K562 (cell line): Measurements from ENCODE around the gene LMX1B. TPM values are rescaled to one million over a fixed set of nuclear protein-coding genes. Genes with fewer than 3 reads are reported as not detected.

Experiments used
- ATAC-seq: fragments of 200-7000 bp; cut with Tn5 transposase; 3 replicates; pipeline ENCODE4 v1.9.1; 2020; ENCODE audit warnings: moderate library complexity
- BruUV-seq: library from RNA; stranded (reverse); fragments of 400-500 nt; replicated peaks from 2 replicates; lab custom pipeline; 2021; lab: Mats Ljungman, UMichigan
- CTCF ChIA-PET: fragments of 300-600 bp; formaldehyde crosslinking; extraction: SDS; loops from one replicate; lab custom pipeline; 2021; ENCODE audit warnings: low intra/inter-chr PET ratio; lab: Yijun Ruan, JAX
- POLR2A ChIA-PET: fragments of 300-600, 350-650 bp; sonication (Branson Sonifier 250); formaldehyde crosslinking; extraction: SDS; loops from one replicate; lab custom pipeline; 2021; ENCODE audit warnings: antibody characterized with exemption, inconsistent platforms; lab: Yijun Ruan, JAX
- DNase-seq, 4 experiments: peaks; one replicate each; pipeline versions ENCODE4 v3.0.0 to v3.0.0-alpha.2; 2011 to 2018; ENCODE audit warnings: low spot score in 3 of 4, mixed read lengths in 3 of 4; ENCODE audit errors: extremely low read depth in 1 of 4
- FAIRE-seq: peaks from 2 replicates; lab custom pipeline; 2011; peaks lifted over from hg19 to GRCh38; lab: Jason Lieb, UNC
- H2AFZ ChIP-seq: 2 replicates; pipeline ENCODE4 v1.6.0; 2011; ENCODE audit warnings: low read depth, low read length, control low read depth, inconsistent platforms
- H3K27ac ChIP-seq: fragments of 200-600 bp; 3 replicates; pipeline ENCODE4 v1.8.0; 2011; ENCODE audit warnings: low read depth, mild to moderate bottlenecking, control low read depth, inconsistent platforms, low read length, moderate library complexity, mixed read lengths; ENCODE audit errors: extremely low read depth
- H3K27me3 ChIP-seq, 2 experiments: fragments of 300-600 bp in 1 of 2; 2 replicates in 1 of 2; 3 replicates in 1 of 2; pipeline versions ENCODE4 v1.6.0 to v1.8.0; 2011; ENCODE audit warnings: inconsistent platforms in 2 of 2, low read length in 2 of 2, mild to moderate bottlenecking in 1 of 2, mixed read lengths in 1 of 2, moderate library complexity in 1 of 2; ENCODE audit not compliant: control insufficient read depth in 2 of 2, insufficient read depth in 2 of 2
- H3K36me3 ChIP-seq: fragments of 300-600 bp; 3 replicates; pipeline ENCODE4 v1.8.0; 2011; ENCODE audit warnings: mild to moderate bottlenecking, low read length, inconsistent platforms; ENCODE audit not compliant: control insufficient read depth, insufficient read depth
- H3K4me1 ChIP-seq, 2 experiments: fragments of 200-600 bp in 1 of 2; replicated peaks in 1 of 2; 2 replicates in 1 of 2; 3 replicates in 1 of 2; pipeline versions ENCODE4 v1.5.1 to v1.8.0; 2011; ENCODE audit warnings: inconsistent platforms in 2 of 2, low read length in 2 of 2, mild to moderate bottlenecking in 1 of 2, mixed read lengths in 1 of 2, moderate library complexity in 1 of 2; ENCODE audit not compliant: control insufficient read depth in 2 of 2, insufficient read depth in 2 of 2
- H3K4me2 ChIP-seq: 2 replicates; pipeline ENCODE4 v1.6.1; 2011; ENCODE audit warnings: low read length, control low read depth, inconsistent platforms, mixed read lengths; ENCODE audit not compliant: insufficient read depth
- H3K4me3 ChIP-seq: fragments of 200-600 bp; sonication (generic), shearing (Covaris generic); 2 replicates; pipeline ENCODE4 v1.5.1; 2016; ENCODE audit warnings: control low read depth, inconsistent platforms
- H3K79me2 ChIP-seq: fragments of 200-600 bp; 3 replicates; pipeline ENCODE4 v1.8.0; 2011; ENCODE audit warnings: low read length, inconsistent platforms; ENCODE audit not compliant: control insufficient read depth, insufficient read depth
- H3K9ac ChIP-seq, 2 experiments: 2 replicates each; pipeline versions ENCODE4 v1.6.0 to v1.6.1; 2011; ENCODE audit warnings: low read depth in 2 of 2, low read length in 2 of 2, control low read depth in 1 of 2, inconsistent platforms in 1 of 2, mild to moderate bottlenecking in 1 of 2, mixed read lengths in 1 of 2; ENCODE audit not compliant: insufficient read depth in 1 of 2
- H3K9me1 ChIP-seq: one replicate; pipeline ENCODE4 v1.6.0; 2011; ENCODE audit warnings: inconsistent platforms, mild to moderate bottlenecking, low read length, moderate library complexity; ENCODE audit not compliant: control insufficient read depth, insufficient read depth
- H3K9me3 ChIP-seq: replicated peaks from 2 replicates; pipeline ENCODE4 v1.5.1; 2011; ENCODE audit warnings: low read depth, low read length, inconsistent platforms; ENCODE audit not compliant: control insufficient read depth, insufficient read depth
- H4K20me1 ChIP-seq: replicated peaks from 2 replicates; pipeline ENCODE4 v1.6.1; 2011; ENCODE audit warnings: low read length, inconsistent platforms, mixed read lengths; ENCODE audit not compliant: control insufficient read depth, insufficient read depth
- ATF1 ChIP-seq, 2 experiments: fragments of 450-650 bp in 1 of 2; IDR thresholded peaks; 2 replicates each; pipeline ENCODE4 v1.6.1; 2016; ENCODE audit warnings: missing compliant biosample characterization in 1 of 2, missing genetic modification characterization in 1 of 2
- CBX8 ChIP-seq: fragments of 200-600 bp; sonication (generic); IDR thresholded peaks from 2 replicates; pipeline ENCODE4 v1.6.1; 2012; ENCODE audit warnings: borderline replicate concordance, mixed run types, low read depth, mild to moderate bottlenecking, moderate library complexity, mixed read lengths, low read length, control low read depth, inconsistent platforms; ENCODE audit not compliant: poor library complexity, severe bottlenecking; ENCODE audit errors: extremely low read depth
- DMBX1 ChIP-seq: fragments of 250-450 bp; sonication (Bioruptor Pico); IDR thresholded peaks from 2 replicates; pipeline ENCODE4 v1.8.0; 2022; ENCODE audit warnings: inconsistent platforms, mild to moderate bottlenecking, moderate library complexity, borderline replicate concordance
- EP400 ChIP-seq: fragments of 450-650 bp; IDR thresholded peaks from 2 replicates; pipeline ENCODE4 v1.6.1; 2017; ENCODE audit warnings: antibody characterized with exemption, mild to moderate bottlenecking, moderate library complexity
- KDM4B ChIP-seq, 2 experiments: fragments of 450-650 bp in 1 of 2; sonication (generic) in 1 of 2; IDR thresholded peaks; 2 replicates each; pipeline ENCODE4 v1.6.1; 2016 to 2017; ENCODE audit warnings: borderline replicate concordance in 2 of 2, antibody characterized with exemption in 1 of 2, low read depth in 1 of 2, mild to moderate bottlenecking in 1 of 2
- MCM5 ChIP-seq: fragments of 450-650 bp; IDR thresholded peaks from 2 replicates; pipeline ENCODE4 v1.6.1; 2016; ENCODE audit warnings: low read depth
- NEUROD1 ChIP-seq: fragments of 150-350 bp; IDR thresholded peaks from 2 replicates; pipeline ENCODE4 v1.6.1; 2014; ENCODE audit warnings: borderline replicate concordance, low read length, low read depth; ENCODE audit not compliant: partially characterized antibody
- XRCC4 ChIP-seq: IDR thresholded peaks from one replicate; pipeline ENCODE4 v1.6.1; 2011; ENCODE audit not compliant: insufficient read depth, insufficient read length; ENCODE audit errors: extremely low read depth
- WGBS: fragments of 100-300 bp; shearing (Covaris generic); methylation state at CpG from one replicate; pipeline ENCODE4 v1.1.6; 2016; ENCODE audit warnings: low coverage, mixed read lengths; ENCODE audit not compliant: insufficient coverage; ENCODE audit errors: missing lambda C conversion rate; 5-methylcytosine and 5-hydroxymethylcytosine counted together
- in situ Hi-C: fragments of 300-500 bp; cut with MboI; formaldehyde crosslinking; loops from 4 replicates; pipeline ENCODE4 v1.15.0; 2018; ENCODE audit warnings: inconsistent platforms, mixed read lengths
- intact Hi-C: fragments of 100-400 bp; cut with micrococcal nuclease; formaldehyde crosslinking; loops from 2 replicates; pipeline ENCODE4 v1.14.2; 2022
- polyA plus RNA-seq, 8 experiments: library from polyadenylated mRNA; depleted of rRNA in 4 of 8; stranded (reverse) in 5 of 8; unstranded in 3 of 8; fragments of >200 nt; fragmentation: Nextera tagmentation in 2 of 8; fragmentation: Illumina TruSeq in 1 of 8; extraction: Ambion mirVana in 2 of 8; extraction: Trizol in 1 of 8; gene quantifications; 2 replicates each; pipeline versions ENCODE4 v1.2.1 to v1.2.3, GENCODE V29; 2011 to 2014; ENCODE audit warnings: inconsistent platforms in 1 of 8, missing spikeins in 1 of 8
- total RNA-seq, 7 experiments: library from RNA; depleted of rRNA in 6 of 7; stranded (reverse); fragments of >200 nt in 6 of 7; fragmentation: Illumina TruSeq in 2 of 7; extraction: Trizol in 2 of 7; gene quantifications; 2 replicates each; pipeline versions ENCODE4 v1.2.1 to v1.2.3, GENCODE V29; 2011 to 2021; ENCODE audit warnings: low replicate concordance in 1 of 7
- TF ChIP-seq, protein P1 (sequence below): sonication (generic); formaldehyde crosslinking; IDR thresholded peaks from 2 replicates; pipeline ENCODE4 v1.9.0; 2022; ENCODE audit warnings: mild to moderate bottlenecking, missing genetic modification reagents
- TF ChIP-seq, protein P2 (sequence below), 2 experiments: fragments of 450-650 bp; conservative IDR thresholded peaks; 2 replicates each; pipeline ENCODE4 v1.6.1; 2017; ENCODE audit warnings: mild to moderate bottlenecking in 2 of 2, moderate library complexity in 2 of 2
- TF ChIP-seq, protein P3 (sequence below): fragments of 250-450 bp; sonication (Bioruptor Pico); IDR thresholded peaks from 2 replicates; pipeline ENCODE4 v1.5.0; 2021; ENCODE audit warnings: mild to moderate bottlenecking, borderline replicate concordance

LMX1B gene
- total and polyA plus RNA-seq, 9 of the 15 experiments (the other 6 are each of a cell fraction or from before 2014, with no cell fraction given): not detected

DNA sequence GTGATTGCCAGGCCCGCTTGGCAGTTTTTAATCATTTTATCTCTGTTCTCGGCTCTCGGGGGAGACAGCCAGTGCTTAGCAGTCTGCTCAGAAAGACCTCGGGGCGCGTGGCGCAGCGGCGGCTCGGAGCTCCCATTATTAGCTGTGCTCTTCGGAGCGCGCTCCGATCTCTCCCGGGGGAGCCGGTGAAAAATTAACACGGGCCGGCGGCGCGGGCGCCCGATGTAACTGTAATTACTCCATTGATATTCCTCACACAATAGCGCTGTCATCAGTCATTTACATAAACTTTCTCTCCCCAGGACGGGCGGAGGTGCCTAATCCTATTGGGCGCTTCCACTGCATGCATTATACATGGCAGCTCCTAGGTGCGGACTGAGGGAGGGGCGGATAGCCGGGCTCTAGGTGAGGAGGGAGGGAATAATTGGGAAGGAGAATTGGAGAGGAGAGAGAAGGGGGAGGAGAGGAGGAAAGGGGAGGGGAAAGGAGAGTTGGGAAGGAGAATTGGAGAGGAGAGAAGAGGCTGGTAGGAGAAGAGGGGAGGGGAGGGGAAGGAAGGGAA is 24.9 kb downstream of the LMX1B start:
- H3K27me3 ChIP-seq: peaks cover 2 to 75% of the 10 kb centered on the region in 2 experiments; a peak in 3 of 5 replicates
- ChIA-PET CTCF (no interaction called here), POLR2A (interaction anchor here (0.6 kb wide), 2 partner anchors 22 to 42 kb away, joined by 3 read pairs; no protein-coding TSS in a partner anchor)
- H3K9me1 ChIP-seq: no peaks in the 10 kb centered on the region
- no peak overlapping the region for H3K9ac ChIP-seq
- H3K4me2 ChIP-seq: no peak overlapping the region
- no peaks in the 10 kb centered on the region for H3K36me3 ChIP-seq
- no peaks in the 10 kb centered on the region for H3K79me2 ChIP-seq
- peaks cover 29% of the 10 kb centered on the region for H4K20me1 ChIP-seq
- WGBS: 11% methylated on average over 28 of the region's 30 CpGs
- H2AFZ ChIP-seq: no peak overlapping the region
- in situ Hi-C loops (no loop called here), intact Hi-C loops (no loop called here)
- no peak for DNase-seq
- no peaks in the 10 kb centered on the region for H3K9me3 ChIP-seq
- no TSS peak for BruUV-seq
- no peak overlapping the region for H3K4me3 ChIP-seq
- H3K27ac ChIP-seq: no peak overlapping the region
- no peak for FAIRE-seq
- ATAC-seq: no peak
- peaks cover 0 to 3% of the 10 kb centered on the region in 2 experiments; a peak in 1 of 5 replicates for H3K4me1 ChIP-seq
- TF ChIP-seq XRCC4: no peak
- no peak for TF ChIP-seq ATF1 (CRISPR knock-in tag; IDR thresholded peaks at IDR 0.05)
- no peak for TF ChIP-seq ATF1 (tag; IDR thresholded peaks at IDR 0.05)
- TF ChIP-seq, protein P1, sequence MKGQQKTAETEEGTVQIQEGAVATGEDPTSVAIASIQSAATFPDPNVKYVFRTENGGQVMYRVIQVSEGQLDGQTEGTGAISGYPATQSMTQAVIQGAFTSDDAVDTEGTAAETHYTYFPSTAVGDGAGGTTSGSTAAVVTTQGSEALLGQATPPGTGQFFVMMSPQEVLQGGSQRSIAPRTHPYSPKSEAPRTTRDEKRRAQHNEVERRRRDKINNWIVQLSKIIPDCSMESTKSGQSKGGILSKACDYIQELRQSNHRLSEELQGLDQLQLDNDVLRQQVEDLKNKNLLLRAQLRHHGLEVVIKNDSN (CRISPR knock-in tag): no peak
- no peak for TF ChIP-seq CBX8
- TF ChIP-seq DMBX1 (CRISPR knock-in tag): no peak
- TF ChIP-seq, protein P2, sequence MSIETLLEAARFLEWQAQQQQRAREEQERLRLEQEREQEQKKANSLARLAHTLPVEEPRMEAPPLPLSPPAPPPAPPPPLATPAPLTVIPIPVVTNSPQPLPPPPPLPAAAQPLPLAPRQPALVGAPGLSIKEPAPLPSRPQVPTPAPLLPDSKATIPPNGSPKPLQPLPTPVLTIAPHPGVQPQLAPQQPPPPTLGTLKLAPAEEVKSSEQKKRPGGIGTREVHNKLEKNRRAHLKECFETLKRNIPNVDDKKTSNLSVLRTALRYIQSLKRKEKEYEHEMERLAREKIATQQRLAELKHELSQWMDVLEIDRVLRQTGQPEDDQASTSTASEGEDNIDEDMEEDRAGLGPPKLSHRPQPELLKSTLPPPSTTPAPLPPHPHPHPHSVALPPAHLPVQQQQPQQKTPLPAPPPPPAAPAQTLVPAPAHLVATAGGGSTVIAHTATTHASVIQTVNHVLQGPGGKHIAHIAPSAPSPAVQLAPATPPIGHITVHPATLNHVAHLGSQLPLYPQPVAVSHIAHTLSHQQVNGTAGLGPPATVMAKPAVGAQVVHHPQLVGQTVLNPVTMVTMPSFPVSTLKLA (conservative IDR thresholded peaks at IDR 0.05): no peak
- no peak for TF ChIP-seq KDM4B (IDR thresholded peaks at IDR 0.05; ENCODE audit: borderline replicate concordance in 2 of 2, low read depth in 1 of 2)
- no peak for TF ChIP-seq NEUROD1
- TF ChIP-seq, protein P3, sequence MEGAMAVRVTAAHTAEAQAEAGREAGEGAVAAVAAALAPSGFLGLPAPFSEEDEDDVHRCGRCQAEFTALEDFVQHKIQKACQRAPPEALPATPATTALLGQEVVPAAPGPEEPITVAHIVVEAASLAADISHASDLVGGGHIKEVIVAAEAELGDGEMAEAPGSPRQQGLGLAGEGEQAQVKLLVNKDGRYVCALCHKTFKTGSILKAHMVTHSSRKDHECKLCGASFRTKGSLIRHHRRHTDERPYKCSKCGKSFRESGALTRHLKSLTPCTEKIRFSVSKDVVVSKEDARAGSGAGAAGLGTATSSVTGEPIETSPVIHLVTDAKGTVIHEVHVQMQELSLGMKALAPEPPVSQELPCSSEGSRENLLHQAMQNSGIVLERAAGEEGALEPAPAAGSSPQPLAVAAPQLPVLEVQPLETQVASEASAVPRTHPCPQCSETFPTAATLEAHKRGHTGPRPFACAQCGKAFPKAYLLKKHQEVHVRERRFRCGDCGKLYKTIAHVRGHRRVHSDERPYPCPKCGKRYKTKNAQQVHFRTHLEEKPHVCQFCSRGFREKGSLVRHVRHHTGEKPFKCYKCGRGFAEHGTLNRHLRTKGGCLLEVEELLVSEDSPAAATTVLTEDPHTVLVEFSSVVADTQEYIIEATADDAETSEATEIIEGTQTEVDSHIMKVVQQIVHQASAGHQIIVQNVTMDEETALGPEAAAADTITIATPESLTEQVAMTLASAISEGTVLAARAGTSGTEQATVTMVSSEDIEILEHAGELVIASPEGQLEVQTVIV (CRISPR knock-in tag): no peak
- TF ChIP-seq EP400: no peak
- TF ChIP-seq MCM5: no peak
